ENCODE measurements around the gene RABGAP1L.

The RABGAP1L gene

GRCh38 chr1:174433451-174433850, 274.1 kb downstream of the RABGAP1L start:
- no peak for DNase-seq (ENCODE audit: insufficient read length)
- TF ChIP-seq TAF1 (IDR thresholded peaks at IDR 0.05; ENCODE audit: borderline replicate concordance, low read depth, low read length) (no peak), POLR2AphosphoS5 (IDR thresholded peaks at IDR 0.05; ENCODE audit: low read depth, low read length) (no peak), POLR2A (IDR thresholded peaks at IDR 0.05; ENCODE audit: low read depth, low read length) (no peak)
- FAIRE-seq = peak; percentile 38

DNA sequence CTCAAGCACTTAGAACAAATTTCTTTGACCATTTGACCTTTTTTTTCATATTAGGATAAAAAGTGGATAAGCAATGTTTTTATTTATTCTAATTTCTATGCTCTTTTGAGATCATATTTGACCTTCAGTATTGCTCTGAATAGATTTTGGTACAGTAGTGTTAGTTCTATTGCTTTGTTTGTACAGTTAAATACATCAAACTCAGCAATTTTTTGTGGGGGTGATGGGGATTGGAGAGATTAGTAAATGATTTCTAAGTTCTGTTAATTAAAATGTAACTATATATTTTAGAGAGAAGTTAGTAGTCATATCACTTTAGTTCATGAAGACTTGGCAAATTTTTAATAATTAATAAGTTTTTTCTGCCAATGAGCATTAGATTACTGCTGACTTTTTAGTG, 286.0 kb downstream of the RABGAP1L start:
- DNase-seq (ENCODE audit: insufficient read length) (no peak), FAIRE-seq (no peak)
- TF ChIP-seq POLR2A (IDR thresholded peaks at IDR 0.05; ENCODE audit: low read depth, low read length) (no peak), TAF1 (IDR thresholded peaks at IDR 0.05; ENCODE audit: borderline replicate concordance, low read depth, low read length) (no peak), POLR2AphosphoS5 (IDR thresholded peaks at IDR 0.05; ENCODE audit: low read depth, low read length) (no peak)

DNA sequence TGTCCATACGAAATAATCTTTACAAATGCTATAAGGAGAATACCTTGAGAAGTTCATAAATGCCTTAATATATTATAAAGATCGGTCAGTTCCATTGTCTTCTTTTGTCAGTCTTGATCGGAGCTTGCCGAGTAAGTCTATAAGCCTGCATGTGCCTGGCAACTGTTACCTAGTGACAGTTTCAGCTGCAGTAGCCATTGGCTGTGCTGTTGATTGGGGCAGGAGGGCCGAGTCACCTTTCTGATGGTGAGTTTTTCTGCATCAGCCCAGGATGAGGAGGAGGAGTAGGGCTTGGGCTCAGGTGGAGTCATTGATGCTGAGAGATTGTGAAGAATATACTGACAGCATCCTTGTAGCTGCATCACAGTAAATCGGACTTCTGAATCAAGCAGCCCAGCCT, 286.5 kb downstream of the RABGAP1L start:
- FAIRE-seq = peak; percentile 50
- TF ChIP-seq POLR2A (IDR thresholded peaks at IDR 0.05; ENCODE audit: low read depth, low read length) (no peak), TAF1 (IDR thresholded peaks at IDR 0.05; ENCODE audit: borderline replicate concordance, low read depth, low read length) (no peak), POLR2AphosphoS5 (IDR thresholded peaks at IDR 0.05; ENCODE audit: low read depth, low read length) (no peak)

GRCh38 chr1:174447866-174448530, 288.7 kb downstream of the RABGAP1L start, which contains the start of gene GPR52:
Gene GPR52 (plus strand): TSS chr1:174447964. CDS start chr1:174448112, 148 bp downstream.
- no peak for FAIRE-seq

More for the DNA sequence above, 286.5 kb downstream of the RABGAP1L start:
- DNase-seq (ENCODE audit: insufficient read length) = no peak

DNA sequence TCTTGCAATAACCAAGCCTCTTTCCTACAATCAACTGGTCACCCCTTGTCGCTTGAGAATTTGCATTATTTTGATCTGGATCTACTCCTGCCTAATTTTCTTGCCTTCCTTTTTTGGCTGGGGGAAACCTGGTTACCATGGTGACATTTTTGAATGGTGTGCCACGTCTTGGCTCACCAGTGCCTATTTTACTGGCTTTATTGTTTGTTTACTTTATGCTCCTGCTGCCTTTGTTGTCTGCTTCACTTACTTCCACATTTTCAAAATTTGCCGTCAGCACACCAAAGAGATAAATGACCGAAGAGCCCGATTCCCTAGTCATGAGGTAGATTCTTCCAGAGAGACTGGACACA, 289.2 kb downstream of the RABGAP1L start:
- no peak for FAIRE-seq
- TF ChIP-seq POLR2A (IDR thresholded peaks at IDR 0.05; ENCODE audit: low read depth, low read length) (no peak), TAF1 (IDR thresholded peaks at IDR 0.05; ENCODE audit: borderline replicate concordance, low read depth, low read length) (no peak), POLR2AphosphoS5 (IDR thresholded peaks at IDR 0.05; ENCODE audit: low read depth, low read length) (no peak)
- no peak for DNase-seq (ENCODE audit: insufficient read length)

More at GRCh38 chr1:174447866-174448530, 288.7 kb downstream of the RABGAP1L start, which contains the start of gene GPR52:
- DNase-seq (ENCODE audit: insufficient read length) = no peak
- TF ChIP-seq TAF1 (IDR thresholded peaks at IDR 0.05; ENCODE audit: borderline replicate concordance, low read depth, low read length) = no peak
- no peak for TF ChIP-seq POLR2AphosphoS5 (IDR thresholded peaks at IDR 0.05; ENCODE audit: low read depth, low read length)
- no peak for TF ChIP-seq POLR2A (IDR thresholded peaks at IDR 0.05; ENCODE audit: low read depth, low read length)

DNA sequence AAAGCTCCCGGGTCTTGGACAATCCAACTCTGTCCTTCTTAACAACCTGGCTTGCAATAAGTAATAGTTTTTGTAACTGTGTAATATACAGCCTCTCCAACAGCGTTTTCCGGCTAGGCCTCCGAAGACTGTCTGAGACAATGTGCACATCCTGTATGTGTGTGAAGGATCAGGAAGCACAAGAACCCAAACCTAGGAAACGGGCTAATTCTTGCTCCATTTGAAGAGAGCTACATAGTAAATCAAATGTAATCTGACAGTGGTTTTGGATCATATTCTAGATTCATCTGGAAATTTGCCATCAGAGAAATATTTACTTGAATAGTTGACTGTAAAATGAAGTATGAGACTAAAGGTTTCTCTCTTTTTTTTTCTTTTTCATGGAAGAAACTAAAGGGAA, 289.7 kb downstream of the RABGAP1L start:
- TF ChIP-seq POLR2AphosphoS5 (IDR thresholded peaks at IDR 0.05; ENCODE audit: low read depth, low read length) = no peak
- TF ChIP-seq POLR2A (IDR thresholded peaks at IDR 0.05; ENCODE audit: low read depth, low read length) = no peak
- no peak for TF ChIP-seq TAF1 (IDR thresholded peaks at IDR 0.05; ENCODE audit: borderline replicate concordance, low read depth, low read length)
- DNase-seq (ENCODE audit: insufficient read length) = no peak
- FAIRE-seq = no peak

DNA sequence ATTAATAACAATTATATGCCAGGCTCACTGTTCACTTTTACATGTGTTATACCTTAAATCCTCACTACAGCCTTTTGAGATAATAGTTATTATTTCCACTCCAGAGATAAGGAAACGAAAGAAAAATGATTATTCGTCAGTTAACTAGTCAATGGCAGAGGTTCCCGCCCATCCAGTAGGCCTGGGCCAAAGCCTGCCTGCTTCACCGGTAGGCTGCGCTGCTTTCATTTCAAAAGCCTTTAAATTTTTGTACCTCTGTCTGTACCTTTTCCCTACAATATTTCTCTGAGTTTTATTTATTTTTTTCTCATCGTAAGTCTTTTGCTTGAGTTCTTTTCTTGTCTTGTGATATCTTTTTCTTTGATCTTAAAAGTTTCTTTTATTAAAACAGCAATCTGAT, 292.1 kb downstream of the RABGAP1L start:
- FAIRE-seq (no peak), DNase-seq (ENCODE audit: insufficient read length) (no peak)
- TF ChIP-seq POLR2AphosphoS5 (IDR thresholded peaks at IDR 0.05; ENCODE audit: low read depth, low read length) = no peak
- no peak for TF ChIP-seq POLR2A (IDR thresholded peaks at IDR 0.05; ENCODE audit: low read depth, low read length)
- no peak for TF ChIP-seq TAF1 (IDR thresholded peaks at IDR 0.05; ENCODE audit: borderline replicate concordance, low read depth, low read length)

DNA sequence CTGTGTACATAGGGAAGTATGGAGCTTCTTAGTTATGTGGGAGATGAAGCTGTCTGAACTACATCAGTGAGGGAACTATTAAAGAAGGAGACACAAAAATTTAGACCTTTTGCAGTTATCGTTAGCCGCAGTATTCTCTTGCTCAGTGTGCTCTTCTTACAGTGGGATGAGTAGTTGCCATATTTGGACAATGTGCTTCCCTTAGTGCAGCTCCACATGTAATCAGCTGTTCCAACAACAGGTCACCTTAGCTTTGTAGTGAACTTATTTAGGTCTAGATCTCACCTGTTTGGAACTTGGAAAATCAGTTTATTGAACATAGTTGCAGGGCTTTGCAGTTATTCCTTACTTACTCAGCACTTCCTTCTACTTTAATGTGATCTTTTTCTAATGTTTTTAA, 306.5 kb downstream of the RABGAP1L start:
- no peak for DNase-seq (ENCODE audit: insufficient read length)
- TF ChIP-seq POLR2A (IDR thresholded peaks at IDR 0.05; ENCODE audit: low read depth, low read length) (no peak), POLR2AphosphoS5 (IDR thresholded peaks at IDR 0.05; ENCODE audit: low read depth, low read length) (no peak), TAF1 (IDR thresholded peaks at IDR 0.05; ENCODE audit: borderline replicate concordance, low read depth, low read length) (no peak)
- FAIRE-seq = no peak

DNA sequence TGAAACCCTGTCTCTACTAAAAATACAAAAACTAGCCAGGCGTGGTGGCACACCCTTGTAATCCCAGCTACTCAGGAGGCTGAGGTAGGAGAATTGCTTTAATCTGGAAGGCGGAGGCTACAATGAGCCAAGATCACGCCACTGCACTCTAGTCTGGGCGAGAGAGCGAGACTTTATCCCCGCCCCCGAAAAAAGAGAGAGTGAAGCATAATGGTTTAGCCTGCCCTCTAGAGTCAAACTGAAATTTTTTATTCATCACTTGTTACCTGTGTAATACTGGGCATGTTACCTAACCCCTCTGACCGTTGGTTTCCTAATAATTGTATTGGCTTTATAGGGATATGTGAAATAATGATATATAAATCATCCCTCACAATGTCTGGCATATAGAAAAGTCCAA, 307.3 kb downstream of the RABGAP1L start:
- DNase-seq (ENCODE audit: insufficient read length) (no peak), FAIRE-seq (no peak)
- TF ChIP-seq POLR2A (IDR thresholded peaks at IDR 0.05; ENCODE audit: low read depth, low read length) (no peak), TAF1 (IDR thresholded peaks at IDR 0.05; ENCODE audit: borderline replicate concordance, low read depth, low read length) (no peak), POLR2AphosphoS5 (IDR thresholded peaks at IDR 0.05; ENCODE audit: low read depth, low read length) (no peak)

GRCh38 chr1:174469052-174469451, 309.7 kb downstream of the RABGAP1L start:
- FAIRE-seq = no peak
- no peak for TF ChIP-seq POLR2A (IDR thresholded peaks at IDR 0.05; ENCODE audit: low read depth, low read length)
- TF ChIP-seq TAF1 (IDR thresholded peaks at IDR 0.05; ENCODE audit: borderline replicate concordance, low read depth, low read length) = no peak
- no peak for TF ChIP-seq POLR2AphosphoS5 (IDR thresholded peaks at IDR 0.05; ENCODE audit: low read depth, low read length)

DNA sequence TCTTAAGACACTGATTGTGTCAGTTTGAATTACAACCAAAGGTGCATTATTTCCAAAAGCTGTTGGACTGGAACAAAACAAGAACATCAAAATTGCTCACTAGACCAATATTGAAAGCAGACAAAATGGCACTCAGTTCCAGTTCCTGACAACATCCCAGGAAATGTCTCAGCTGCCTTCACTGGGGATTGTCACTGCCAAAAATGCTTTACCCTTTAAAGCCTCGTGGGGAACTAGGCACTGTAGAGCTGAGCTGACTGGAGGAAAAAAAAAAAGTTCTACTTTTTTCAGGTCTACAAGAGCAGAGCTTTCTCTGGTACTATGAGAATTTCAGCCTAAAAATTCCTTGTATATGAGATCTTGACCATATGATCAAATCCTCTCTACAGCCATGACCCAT, 310.4 kb downstream of the RABGAP1L start:
- TF ChIP-seq POLR2A (IDR thresholded peaks at IDR 0.05; ENCODE audit: low read depth, low read length) = no peak
- TF ChIP-seq TAF1 (IDR thresholded peaks at IDR 0.05; ENCODE audit: borderline replicate concordance, low read depth, low read length) = no peak
- no peak for TF ChIP-seq POLR2AphosphoS5 (IDR thresholded peaks at IDR 0.05; ENCODE audit: low read depth, low read length)
- DNase-seq (ENCODE audit: insufficient read length) = no peak
- peak; percentile 67 for FAIRE-seq

More at GRCh38 chr1:174469052-174469451, 309.7 kb downstream of the RABGAP1L start:
- DNase-seq (ENCODE audit: insufficient read length) = no peak

DNA sequence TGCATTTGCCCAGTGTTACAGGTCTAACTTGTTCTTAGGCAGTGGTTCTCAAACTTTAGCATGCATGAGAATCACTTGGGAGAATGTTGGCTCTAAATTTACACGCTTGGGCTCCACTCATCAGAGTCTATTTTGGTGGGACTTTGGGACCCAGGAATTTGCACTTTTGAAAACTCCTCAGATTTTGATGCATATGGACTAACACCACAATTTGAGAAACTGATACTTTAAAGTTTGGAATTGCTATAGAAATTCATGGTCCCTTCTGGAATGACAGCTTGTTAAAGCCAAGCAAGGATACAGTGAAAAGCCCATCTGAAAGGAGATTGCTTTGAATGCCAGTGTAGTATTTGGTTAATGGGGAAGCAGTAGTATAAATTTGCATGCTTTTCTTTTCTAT, 320.0 kb downstream of the RABGAP1L start:
- no peak for DNase-seq (ENCODE audit: insufficient read length)
- no peak for FAIRE-seq
- no peak for TF ChIP-seq POLR2A (IDR thresholded peaks at IDR 0.05; ENCODE audit: low read depth, low read length)
- no peak for TF ChIP-seq TAF1 (IDR thresholded peaks at IDR 0.05; ENCODE audit: borderline replicate concordance, low read depth, low read length)
- no peak for TF ChIP-seq POLR2AphosphoS5 (IDR thresholded peaks at IDR 0.05; ENCODE audit: low read depth, low read length)

Measured in GM12892 (cell line).